ENCODE results near the gene FTCD.
"Not testable (repeated sequence)": the region's sequence is repeated elsewhere in the genome, so short reads cannot be mapped to it uniquely, and the experiment has no call there.

Gene FTCD

DNA sequence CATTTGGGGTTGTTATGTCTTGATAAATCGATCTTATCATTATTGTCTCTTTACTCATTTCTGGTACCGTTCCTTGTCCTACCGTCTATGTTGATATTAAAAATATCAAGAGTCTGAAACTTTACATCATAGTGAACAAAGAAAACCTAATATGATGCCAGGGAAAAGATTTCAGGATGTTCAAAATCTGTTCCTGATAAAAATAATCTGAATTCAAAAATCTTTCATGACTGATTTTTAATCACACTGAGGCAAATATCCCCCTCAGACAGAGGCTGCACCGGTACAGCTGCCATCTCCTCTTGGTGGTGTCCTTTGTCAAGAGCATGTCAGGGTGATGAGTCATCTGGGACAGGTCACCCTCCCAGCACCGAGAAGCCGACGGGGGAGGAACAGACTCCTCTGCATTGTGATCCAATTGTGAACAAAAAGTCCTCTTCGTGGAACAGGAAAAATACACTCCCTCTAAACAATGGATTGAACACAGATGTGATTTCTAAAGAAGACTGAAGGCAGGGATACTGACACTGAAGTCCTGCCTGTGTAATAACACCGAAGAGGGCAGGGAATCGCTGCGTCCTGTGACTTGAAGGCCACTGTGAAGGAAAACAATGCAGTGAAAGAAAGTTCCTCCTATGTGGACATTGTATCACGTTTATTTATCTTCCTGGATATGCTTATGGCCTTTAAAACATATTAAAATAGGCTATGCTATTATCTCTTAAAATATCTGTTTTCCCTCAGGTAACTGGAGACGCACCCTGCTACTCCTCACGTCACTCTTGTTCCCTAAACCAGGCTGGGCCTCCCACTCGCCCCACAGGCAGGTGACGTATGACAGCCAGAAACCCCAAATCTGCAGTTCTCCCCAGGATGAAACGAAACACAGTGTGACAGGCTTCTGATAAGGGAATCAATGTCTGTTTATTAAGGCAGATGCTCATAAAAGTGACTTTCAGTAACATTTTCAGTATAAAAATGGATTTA, 33.1 kb upstream of the FTCD start:
- DNase-seq: no peak

DNA sequence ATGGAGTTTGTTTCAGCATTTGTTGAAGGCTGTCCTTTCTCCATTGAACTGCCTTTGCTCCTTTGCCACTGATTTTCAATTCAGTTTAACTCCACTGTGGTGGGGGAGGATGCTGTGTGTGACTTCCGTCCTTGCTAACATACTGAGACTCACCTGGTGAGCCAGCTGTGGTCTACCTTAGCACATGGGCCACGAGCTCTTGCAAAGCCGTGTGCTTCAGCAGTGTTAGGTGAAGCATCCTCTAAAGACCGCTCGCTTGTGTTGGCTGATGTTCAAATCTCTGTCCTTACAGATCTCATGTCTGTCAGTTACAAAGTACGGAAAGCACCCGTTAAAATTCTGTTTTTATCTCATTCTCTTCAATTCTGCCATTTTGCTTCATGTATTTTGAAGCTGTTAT, 32.4 kb upstream of the FTCD start:
- no peak for DNase-seq

DNA sequence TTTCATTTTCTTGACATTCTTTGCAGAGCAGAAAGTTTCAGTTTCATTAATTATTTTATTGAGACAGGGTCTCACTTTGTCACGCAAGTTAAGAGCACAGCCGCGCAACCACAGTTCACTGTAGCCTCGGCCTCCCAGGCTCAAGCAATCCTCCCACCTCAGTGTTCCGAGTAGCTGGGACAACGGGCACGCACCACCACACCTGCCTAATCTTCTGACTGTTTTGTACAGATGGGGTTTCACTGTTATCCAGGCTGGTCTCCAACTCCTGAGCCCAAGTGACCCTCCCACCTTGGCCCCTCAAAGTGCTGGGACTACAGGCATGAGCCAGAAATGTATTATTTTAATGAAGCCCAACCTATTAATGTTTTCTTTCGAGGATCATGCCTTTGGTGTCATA, 31.9 kb upstream of the FTCD start:
- DNase-seq: no peak

DNA sequence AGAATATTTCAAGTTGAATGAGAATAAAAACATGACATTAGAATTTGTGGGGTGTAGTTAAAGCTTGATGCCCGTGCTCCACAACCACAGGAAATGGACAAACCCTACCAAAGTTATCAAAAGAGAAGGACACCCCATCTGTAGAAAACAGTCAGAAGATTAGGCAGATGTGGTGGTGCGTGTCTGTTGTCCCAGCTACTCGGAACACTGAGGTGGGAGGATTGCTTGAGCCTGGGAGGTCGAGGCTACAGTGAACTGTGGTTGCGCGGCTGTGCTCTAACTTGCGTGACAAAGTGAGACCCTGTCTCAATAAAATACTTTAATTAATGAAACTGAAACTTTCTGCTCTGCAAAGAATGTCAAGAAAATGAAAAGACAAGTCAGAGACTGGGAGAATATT, 30.3 kb upstream of the FTCD start:
- DNase-seq: no peak

DNA sequence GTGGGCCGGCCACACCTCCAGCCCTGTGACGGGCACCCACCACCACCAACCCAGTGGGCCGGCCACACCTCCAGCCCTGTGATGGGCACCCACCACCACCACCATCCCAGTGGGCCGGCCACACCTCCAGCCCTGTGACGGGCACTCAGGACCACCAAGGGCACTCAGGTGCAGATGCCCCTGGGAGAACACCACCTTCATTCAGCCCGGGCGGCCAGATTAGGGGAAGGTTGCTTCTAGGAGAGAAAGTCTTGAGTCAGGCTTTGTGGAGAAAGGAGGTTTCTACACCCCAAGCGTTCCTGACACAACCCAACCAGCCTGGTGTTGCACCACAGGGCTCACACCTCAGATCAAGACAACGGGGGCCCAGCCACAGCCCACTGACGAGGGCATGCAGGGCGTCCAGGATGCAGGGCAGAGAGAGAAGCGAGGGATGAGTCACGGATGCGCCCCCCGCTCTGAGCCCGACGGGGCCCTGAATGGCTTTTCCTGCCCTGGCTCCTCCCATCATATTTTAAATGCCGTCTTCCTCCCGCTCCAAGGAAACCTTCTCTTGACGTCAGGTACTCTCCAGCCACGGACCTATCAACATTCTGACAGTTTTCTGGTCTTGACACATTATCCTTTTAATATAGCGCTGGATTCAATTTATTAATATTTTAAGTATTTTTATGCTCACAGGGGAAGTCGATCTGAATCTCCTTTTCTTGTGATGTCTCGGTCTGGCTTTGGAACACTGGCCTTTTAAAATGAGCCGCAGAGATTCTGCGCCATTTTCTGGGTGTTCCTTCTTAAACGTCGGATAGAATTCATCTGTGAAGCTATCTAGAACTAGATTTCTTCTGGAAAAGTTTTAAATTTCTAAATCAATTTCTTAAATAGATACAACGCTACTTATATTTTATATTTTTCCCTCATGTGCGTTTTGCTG, 29.5 kb upstream of the FTCD start:
- DNase-seq: peak; percentile 91

DNA sequence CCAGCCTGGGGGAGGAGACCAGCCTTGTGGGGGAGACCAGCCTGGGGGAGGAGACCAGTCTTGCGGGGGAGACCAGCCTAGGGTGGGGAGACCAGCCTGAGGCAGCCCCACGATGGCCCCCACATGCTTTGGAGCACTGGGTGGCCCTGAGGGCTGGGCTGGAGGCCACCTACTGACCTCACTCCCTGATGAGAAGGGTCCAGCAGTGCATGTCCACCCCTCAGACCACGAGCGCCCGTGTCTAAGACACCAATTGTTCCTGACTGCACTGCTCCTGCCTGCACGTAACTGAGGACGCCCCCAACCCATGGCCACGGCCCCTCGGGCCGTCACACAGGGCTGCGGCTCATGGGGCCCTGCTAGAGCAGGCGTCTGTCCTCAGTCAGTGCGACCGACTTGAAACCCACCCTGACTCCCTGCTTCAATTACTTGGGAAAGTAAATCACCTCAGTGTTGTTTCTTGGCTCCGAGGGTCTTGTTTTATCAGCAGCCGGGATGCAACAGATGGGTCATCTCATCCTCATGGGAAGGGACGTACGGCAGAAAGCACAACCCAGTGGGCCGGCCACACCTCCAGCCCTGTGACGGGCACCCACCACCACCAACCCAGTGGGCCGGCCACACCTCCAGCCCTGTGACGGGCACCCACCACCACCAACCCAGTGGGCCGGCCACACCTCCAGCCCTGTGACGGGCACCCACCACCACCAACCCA, 28.7 kb upstream of the FTCD start, which contains the start of gene SPATC1L:
Gene SPATC1L (minus strand): TSS at position 550 of the 715 bp plus-strand sequence. CDS start 1,643 bp downstream, outside the sequence.
- peak; percentile 66 for DNase-seq

DNA sequence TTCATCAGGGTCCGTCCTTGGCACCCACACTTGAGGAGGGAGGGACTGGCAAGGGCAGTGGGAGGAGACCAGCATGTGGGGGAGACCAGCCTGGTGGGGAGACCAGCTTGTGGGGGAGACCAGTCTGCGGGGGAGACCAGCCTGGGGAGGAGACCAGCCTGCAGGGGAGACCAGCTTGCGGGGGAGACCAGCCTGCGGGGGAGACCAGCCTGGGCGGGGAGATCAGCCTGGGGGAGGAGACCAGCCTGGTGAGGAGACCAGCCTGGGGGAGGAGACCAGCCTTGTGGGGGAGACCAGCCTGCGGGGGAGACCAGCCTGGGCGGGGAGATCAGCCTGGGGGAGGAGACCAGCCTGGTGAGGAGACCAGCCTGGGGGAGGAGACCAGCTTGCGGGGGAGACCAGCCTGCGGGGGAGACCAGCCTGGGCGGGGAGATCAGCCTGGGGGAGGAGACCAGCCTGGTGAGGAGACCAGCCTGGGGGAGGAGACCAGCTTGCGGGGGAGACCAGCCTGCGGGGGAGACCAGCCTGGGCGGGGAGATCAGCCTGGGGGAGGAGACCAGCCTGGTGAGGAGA, 28.0 kb upstream of the FTCD start:
- not testable (repeated sequence) for DNase-seq

DNA sequence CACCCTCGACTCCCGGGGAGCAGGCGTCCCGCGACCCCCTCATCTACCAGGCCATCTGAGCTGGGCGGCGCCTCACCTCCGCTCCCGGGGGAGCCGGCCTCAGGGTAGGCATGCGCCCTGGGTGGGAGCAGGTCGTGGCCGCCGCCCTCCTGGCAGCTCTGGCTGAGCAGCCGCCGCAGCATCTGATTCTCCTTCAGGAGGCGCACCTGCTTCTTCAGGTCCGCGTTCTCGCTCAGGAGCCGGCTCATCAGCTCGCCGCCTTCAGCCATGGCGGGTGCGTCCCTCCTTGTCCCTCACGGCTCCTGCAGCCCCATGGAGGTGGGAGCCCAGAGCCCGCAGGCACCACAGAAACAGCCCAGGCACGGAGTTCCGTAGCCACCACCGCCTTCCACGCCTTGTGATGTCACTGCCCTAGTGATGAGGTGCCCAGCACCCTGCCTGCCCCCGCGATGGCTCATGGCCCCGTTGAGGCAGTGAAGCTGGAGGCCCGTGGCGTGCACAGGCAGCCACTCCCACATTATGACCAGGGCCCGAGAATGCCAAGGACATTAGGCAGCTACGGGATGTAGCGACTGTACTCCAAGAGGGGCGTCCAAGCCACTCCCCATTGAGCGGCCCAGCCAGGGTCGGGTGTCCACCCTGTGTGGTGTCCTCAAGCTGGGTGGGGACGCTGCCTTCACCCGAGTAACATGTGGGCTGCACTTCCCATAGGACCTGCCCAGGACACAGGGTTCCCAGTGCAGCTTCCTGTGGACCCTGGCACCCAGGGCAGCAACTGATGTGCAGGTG, 27.4 kb upstream of the FTCD start:
- no peak for DNase-seq

DNA sequence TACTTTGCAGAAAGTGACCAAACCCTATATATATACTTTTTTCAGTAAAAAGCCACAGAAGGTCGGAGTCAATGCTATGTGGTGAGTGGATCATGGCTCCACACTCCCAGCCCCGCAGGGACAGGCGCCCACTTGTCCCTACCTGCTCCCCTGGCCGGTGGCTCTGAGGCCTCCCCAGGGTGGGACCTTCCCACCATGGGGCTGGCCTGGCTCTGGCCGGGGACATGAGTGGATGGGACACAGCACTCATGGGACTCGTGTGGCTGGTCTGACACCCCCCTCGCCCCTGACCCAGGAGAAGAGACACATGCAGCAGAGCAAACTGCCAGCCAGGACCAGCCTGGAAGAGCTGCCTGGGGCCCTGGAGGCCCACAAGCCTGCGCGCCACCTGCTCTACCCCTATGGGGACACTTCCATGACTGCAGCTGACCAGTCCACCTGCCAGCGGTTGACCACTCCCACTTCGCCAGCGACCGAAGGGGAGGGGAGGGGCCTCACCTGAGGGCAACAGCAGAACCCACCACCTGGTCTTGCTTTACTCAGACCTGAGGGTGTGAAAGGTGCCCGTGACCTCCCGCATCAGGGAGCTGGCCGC, 26.7 kb upstream of the FTCD start:
- DNase-seq: no peak

DNA sequence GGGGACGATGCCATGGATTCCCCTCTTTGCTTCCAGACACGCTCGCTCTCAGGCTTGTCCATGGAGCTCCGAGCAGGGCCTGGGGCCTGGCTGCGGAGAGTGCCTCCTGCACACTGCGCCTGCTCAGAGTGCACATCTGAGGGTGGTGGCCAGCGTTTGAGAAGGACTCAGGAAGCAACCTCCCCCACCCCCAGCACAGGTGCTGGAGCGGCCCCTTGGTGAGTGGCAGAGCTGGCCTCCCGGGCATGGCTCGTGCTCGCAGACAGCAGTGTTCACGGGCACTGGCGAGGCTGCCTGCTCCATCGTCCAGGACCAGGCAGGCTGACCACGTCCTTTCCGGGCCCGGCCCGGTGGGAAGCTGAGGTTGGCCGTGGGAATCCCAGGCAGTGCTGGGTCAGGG, 26.1 kb upstream of the FTCD start:
- no peak for DNase-seq

DNA sequence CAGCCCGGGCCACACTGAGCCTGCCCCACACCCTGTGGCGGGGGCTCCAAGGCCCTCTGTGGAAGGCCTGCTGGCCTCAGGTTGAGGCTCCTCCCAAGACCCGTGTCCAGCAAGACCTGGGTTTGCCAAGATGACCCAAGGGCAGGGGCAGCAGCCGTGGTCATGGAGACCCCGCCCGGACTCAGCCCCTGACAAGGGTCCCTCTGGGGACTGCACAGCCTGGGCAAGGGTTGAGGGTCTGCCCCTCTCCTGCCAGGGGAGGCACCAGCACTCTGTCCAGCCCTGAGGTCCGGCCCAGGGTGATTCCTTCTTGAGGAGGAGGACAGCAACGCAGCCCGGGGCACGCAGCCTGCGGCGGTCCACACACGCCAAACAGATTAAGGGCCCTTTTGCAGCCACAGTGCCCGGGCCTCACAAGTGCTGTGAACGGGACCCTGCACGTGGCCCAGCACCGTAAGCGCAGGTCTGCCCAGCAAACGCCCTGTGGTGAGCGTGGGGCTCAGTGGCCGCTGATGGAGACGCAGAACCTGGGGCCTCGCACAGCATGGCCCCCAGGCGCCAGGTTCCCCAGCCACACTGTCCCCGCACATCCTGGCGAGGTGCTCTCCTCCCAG, 25.5 kb upstream of the FTCD start:
- DNase-seq: no peak

DNA sequence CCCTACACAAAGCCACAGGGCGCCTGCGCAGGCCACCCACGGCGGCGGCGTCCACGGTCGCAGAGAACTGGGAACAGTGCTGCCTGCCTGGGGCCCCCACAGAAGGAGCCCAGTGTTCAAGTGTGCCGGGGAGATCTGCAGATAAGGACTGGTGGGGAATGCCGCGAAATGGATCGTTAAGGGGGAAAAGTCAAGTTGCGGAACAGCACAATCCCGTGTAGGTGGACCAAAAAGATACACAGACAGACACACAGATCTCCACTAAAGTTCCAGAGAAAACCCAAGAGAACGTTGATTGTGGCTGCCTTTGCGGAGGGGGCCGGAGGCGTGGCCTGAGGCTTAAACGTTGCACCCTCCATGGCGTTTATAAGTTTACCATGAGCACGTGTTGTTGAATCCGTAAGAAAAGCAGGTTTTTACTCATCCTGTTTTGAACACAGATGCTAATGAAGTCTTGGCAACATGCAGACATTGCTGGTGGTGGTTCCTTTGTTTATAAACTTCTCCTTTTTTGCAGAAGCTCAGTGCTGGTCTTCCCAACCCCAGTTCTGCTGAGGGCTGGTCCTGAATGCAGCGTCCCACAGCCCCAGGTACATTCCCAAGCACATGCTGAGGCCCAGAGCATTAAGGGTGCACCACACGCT, 24.8 kb upstream of the FTCD start:
- no peak for DNase-seq

DNA sequence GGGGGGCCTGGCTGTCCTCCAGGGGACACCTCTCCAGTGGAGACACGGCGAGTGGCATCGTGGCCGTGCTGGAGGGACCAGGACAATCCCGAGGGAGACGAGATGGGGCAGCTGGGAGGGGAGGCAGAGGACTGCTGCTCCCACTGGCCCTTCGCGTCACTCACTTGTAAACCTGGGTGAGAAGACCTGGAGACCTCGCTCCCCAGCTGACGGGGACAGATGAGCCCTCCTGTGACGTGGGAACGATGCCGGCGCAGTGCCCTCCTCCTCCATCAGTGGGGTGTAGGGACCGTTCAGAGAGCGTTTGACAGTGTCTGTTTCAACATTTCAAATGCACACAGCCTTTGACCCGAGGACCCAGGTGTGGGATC, 24.3 kb upstream of the FTCD start:
- no peak for DNase-seq

DNA sequence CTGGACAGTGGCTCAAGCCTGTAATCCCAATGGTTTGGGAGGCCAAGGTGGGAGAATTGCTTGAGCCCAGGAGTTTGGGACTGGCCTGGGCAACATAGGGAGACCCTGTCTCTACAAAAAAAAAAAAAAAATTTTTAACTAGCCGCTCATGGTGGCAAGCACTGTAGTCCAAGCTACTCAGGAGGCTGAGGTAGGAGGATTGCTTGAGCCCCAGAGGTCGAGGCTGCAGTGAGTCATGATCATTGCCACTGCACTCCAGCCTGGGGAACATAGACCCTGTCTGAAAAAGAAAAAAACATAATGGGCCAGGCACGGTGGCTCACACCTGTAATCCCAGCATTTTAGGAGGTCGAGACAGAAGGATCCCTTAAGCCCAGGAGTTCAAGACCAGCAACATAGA, 23.6 kb upstream of the FTCD start:
- DNase-seq: no peak

DNA sequence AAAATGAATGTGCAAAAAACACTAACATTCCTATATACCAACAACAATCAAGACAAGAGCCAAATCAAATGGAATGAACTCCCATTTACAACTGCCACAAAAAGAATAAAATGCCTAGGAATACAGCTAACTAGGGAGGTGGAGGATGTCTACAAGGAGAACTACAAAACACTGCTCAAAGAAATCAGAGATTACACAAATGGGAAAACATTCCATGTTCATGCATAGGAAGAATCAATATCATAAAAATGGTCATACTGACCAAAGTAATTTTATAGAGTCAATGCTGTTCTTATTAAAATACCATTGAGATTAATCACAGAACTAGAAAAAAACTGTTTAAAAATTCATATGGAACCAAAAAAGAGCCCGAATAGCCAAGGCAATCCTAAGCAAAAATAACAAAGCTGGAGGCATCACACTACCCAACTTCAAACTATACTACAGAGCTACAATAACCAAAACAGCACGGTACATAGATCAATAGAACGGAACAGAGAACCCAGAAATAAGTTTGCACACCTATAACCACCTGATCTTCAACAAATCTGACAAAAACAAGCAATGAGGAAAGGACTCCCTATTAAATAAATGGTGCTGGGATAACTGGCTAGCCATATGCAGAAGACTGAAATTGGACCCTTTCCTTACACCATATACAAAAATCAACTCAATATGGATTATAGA, 21.2 kb upstream of the FTCD start:
- not testable (repeated sequence) for DNase-seq

DNA sequence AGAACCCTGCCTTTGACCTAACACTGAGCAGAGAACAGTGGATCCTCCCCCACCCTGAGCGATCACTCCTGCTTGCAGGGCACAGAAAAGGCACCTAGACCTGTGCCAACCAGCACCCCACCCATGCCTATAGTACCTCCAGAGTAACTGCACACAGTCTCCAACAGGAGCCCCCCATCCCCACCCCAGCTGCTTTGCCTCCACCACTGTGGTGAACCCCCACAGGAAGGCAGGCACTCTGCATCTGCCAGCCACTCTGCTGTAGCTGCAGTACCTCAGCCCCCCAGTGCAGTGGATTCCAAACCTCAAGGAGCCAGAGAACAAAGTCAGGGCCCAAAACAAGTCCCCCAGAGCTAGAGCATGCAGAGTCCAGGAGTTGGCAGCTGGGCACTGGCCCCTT, 18.2 kb upstream of the FTCD start:
- no peak for DNase-seq

DNA sequence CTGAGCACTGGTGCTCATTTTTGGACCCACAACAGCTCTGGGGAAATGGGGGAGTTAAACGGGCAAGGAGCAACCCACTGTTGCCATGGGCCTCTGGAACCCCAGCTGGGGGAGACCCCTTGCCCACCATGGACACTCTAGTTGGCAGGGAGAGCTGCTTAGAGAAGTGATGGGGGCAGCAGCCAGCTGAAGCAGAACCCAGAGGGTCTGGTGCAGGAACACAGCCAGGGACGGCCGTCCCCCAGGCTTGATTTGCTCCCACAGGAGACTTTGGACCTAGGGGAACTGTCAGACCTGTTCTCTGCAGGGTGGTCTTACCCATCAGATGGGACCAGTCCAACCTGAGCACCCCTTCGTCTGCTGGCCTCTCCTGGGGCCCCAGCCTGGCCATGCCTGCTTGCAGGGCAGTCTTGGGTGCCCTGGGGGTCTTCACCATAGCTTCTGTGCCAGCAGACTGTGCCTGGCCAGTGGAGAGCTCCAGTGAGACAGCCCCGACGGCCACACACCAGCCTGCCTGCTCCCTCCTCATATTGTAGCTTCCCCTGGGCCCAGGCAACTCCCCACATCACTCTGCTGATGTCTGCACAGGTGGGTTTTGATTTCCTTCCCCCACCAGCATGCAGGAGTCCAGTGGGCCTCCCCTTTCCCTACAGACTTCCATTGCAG, 17.6 kb upstream of the FTCD start:
- peak; percentile 8 for DNase-seq

DNA sequence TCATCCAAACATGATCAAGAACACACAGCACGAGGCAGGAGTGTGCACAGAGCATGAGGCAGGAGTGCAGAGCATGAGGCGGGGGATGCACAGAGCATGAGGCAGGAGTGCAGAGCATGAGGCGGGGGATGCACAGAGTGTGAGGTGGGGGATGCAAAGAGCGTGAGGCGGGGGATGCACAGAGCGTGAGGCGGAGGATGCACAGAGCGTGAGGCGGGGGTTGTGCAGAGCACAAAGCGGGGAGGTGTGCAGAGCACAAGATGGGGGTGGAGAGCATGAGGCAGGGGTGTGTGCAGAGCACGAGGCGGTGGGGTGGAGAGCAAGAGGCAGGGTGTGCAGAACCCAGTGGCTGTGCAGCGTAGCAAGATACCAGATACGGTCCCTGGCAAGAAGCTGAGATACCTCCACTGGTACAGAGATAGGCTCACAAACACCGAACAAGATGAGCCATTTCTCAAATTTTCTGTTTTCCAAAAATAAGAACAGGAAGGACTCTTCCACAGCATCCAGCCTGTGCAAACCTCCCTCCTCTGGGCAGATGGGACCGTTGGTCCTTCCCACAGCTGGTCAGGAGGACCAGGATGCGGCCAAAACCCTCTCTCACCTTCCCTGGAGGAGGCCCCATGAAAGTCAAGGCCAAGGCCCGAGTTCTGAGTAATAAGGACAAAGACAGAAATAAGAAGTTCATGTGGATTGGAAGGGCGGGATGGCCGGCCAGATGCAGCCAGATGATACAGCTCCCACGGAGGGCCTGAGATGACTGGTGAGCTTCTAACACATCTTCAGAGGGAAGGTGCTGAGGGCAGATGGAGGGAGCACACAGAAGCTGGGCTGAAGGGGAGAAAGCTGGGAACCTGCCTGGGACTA, 16.9 kb upstream of the FTCD start:
- DNase-seq: peak; percentile 7

Data from right hindlimb (tissue), 1 donor.